Mesenchymal stem cell (in vitro differentiated cells and primary cell): ENCODE data around the gene RFPL2.
"Not testable (repeated sequence)": the region's sequence is repeated elsewhere in the genome, so short reads cannot be mapped to it uniquely, and the experiment has no call there.

Experiments used
- DNase-seq: peaks from one replicate; pipeline ENCODE4 v3.0.0-alpha.2; 2013
- H2AFZ ChIP-seq: one replicate; pipeline ENCODE4 v1.6.1; 2013; ENCODE audit warnings: low read depth, mild to moderate bottlenecking, control low read depth, inconsistent platforms, low read length, moderate library complexity
- H2AK5ac ChIP-seq: 2 replicates; pipeline ENCODE4 v1.6.1; 2013; ENCODE audit warnings: low read length, moderate library complexity, mild to moderate bottlenecking, inconsistent platforms; ENCODE audit not compliant: severe bottlenecking
- H2BK120ac ChIP-seq: one replicate; pipeline ENCODE4 v1.6.1; 2013; ENCODE audit warnings: low read depth, mild to moderate bottlenecking, inconsistent platforms, low read length, moderate library complexity
- H2BK12ac ChIP-seq, 2 experiments: one replicate each; pipeline ENCODE4 v1.6.1; 2013; ENCODE audit warnings: inconsistent platforms in 2 of 2, low read length in 2 of 2, mild to moderate bottlenecking in 2 of 2, moderate library complexity in 2 of 2, control low read depth in 1 of 2
- H2BK15ac ChIP-seq: one replicate; pipeline ENCODE4 v1.6.1; 2013; ENCODE audit warnings: mild to moderate bottlenecking, low read depth, inconsistent platforms; ENCODE audit not compliant: poor library complexity, severe bottlenecking
- H2BK5ac ChIP-seq: 2 replicates; pipeline ENCODE4 v1.6.1; 2013; ENCODE audit warnings: low read depth, mild to moderate bottlenecking, low read length, control low read depth, inconsistent platforms; ENCODE audit not compliant: poor library complexity, severe bottlenecking
- H3K14ac ChIP-seq, 2 experiments: one replicate each; pipeline ENCODE4 v1.6.1; 2013; ENCODE audit warnings: inconsistent platforms in 2 of 2, low read length in 2 of 2, control low read depth in 1 of 2, mild to moderate bottlenecking in 1 of 2, moderate library complexity in 1 of 2
- H3K18ac ChIP-seq, 2 experiments: one replicate each; pipeline ENCODE4 v1.6.1; 2013; ENCODE audit warnings: inconsistent platforms in 2 of 2, low read length in 2 of 2, control low read depth in 1 of 2, low read depth in 1 of 2, mild to moderate bottlenecking in 1 of 2
- H3K23ac ChIP-seq, 2 experiments: one replicate each; pipeline ENCODE4 v1.6.1; 2013; ENCODE audit warnings: inconsistent platforms in 2 of 2, low read length in 2 of 2, mild to moderate bottlenecking in 2 of 2, moderate library complexity in 2 of 2, control low read depth in 1 of 2
- H3K27ac ChIP-seq: 2 replicates; pipeline ENCODE4 v1.5.1; 2013; ENCODE audit warnings: mild to moderate bottlenecking, moderate library complexity, low read length, control low read depth, inconsistent platforms; ENCODE audit not compliant: poor library complexity, severe bottlenecking
- H3K27me3 ChIP-seq, 2 experiments: 2 replicates each; pipeline versions ENCODE4 v1.6.1 to v1.7.0; 2013; ENCODE audit warnings: low read length in 2 of 2, mild to moderate bottlenecking in 2 of 2, moderate library complexity in 2 of 2, control low read depth in 1 of 2, inconsistent platforms in 1 of 2; ENCODE audit not compliant: control insufficient read depth in 1 of 2, insufficient read depth in 1 of 2
- H3K36me3 ChIP-seq, 2 experiments: 2 replicates each; pipeline versions ENCODE4 v1.6.1 to v1.7.0; 2013; ENCODE audit warnings: low read length in 2 of 2, control low read depth in 1 of 2, inconsistent platforms in 1 of 2, low read depth in 1 of 2, mild to moderate bottlenecking in 1 of 2; ENCODE audit not compliant: insufficient read depth in 2 of 2, control insufficient read depth in 1 of 2
- H3K4ac ChIP-seq, 2 experiments: one replicate each; pipeline ENCODE4 v1.6.1; 2013; ENCODE audit warnings: inconsistent platforms in 2 of 2, low read length in 2 of 2, mild to moderate bottlenecking in 2 of 2, moderate library complexity in 2 of 2, control low read depth in 1 of 2, low read depth in 1 of 2
- H3K4me1 ChIP-seq: 2 replicates; pipeline ENCODE4 v1.6.1; 2013; ENCODE audit warnings: low read depth, low read length, control low read depth; ENCODE audit not compliant: control insufficient read depth, insufficient read depth
- H3K4me2 ChIP-seq: 2 replicates; pipeline ENCODE4 v1.6.1; 2013; ENCODE audit warnings: low read length, mild to moderate bottlenecking, inconsistent platforms; ENCODE audit not compliant: poor library complexity, severe bottlenecking
- H3K4me3 ChIP-seq, 2 experiments: 2 replicates each; pipeline versions ENCODE4 v1.5.1 to v1.7.0; 2013; ENCODE audit warnings: low read length in 2 of 2, mild to moderate bottlenecking in 2 of 2, control low read depth in 1 of 2, low read depth in 1 of 2; ENCODE audit not compliant: insufficient read depth in 1 of 2
- H3K79me1 ChIP-seq: replicated peaks from 2 replicates; pipeline ENCODE4 v1.6.1; 2013; ENCODE audit warnings: mild to moderate bottlenecking, control low read depth, low read length, inconsistent platforms; ENCODE audit not compliant: poor library complexity, severe bottlenecking
- H3K9ac ChIP-seq: 2 replicates; pipeline ENCODE4 v1.7.0; 2013; ENCODE audit warnings: mild to moderate bottlenecking, low read length, moderate library complexity
- H3K9me3 ChIP-seq: 2 replicates; pipeline ENCODE4 v1.7.0; 2013; ENCODE audit warnings: mild to moderate bottlenecking, low read length; ENCODE audit not compliant: control insufficient read depth
- H4K8ac ChIP-seq: one replicate; pipeline ENCODE4 v1.6.1; 2013; ENCODE audit warnings: inconsistent platforms, mild to moderate bottlenecking, low read length, moderate library complexity
- H4K91ac ChIP-seq: one replicate; pipeline ENCODE4 v1.6.1; 2013; ENCODE audit warnings: mild to moderate bottlenecking, low read length, inconsistent platforms
- WGBS: methylation state at CpG from one replicate; pipeline ENCODE4 v1.1.7; 2013; ENCODE audit warnings: mixed read lengths; 5-methylcytosine and 5-hydroxymethylcytosine counted together

Gene RFPL2

GRCh38 chr22:32148372-32148771, 56.5 kb downstream of the RFPL2 start:
- H4K91ac ChIP-seq, H2BK15ac ChIP-seq, H3K9ac ChIP-seq, H3K4ac ChIP-seq, H2AK5ac ChIP-seq, H3K23ac ChIP-seq, H3K9me3 ChIP-seq, H2BK12ac ChIP-seq, H3K4me3 ChIP-seq, H2BK5ac ChIP-seq, H2BK120ac ChIP-seq, H3K4me1 ChIP-seq, H3K27me3 ChIP-seq, H3K36me3 ChIP-seq, H3K18ac ChIP-seq, DNase-seq, H3K79me1 ChIP-seq, H3K4me2 ChIP-seq, H2AFZ ChIP-seq, H4K8ac ChIP-seq, H3K14ac ChIP-seq, H3K27ac ChIP-seq: not testable (repeated sequence)
- 89% methylated on average over 4 of the region's 4 CpGs for WGBS

- H3K79me1 ChIP-seq, H3K4ac ChIP-seq, H3K18ac ChIP-seq, H2BK12ac ChIP-seq, H2BK15ac ChIP-seq, DNase-seq, H3K4me2 ChIP-seq, H3K23ac ChIP-seq, H3K27ac ChIP-seq, H4K91ac ChIP-seq, H3K4me3 ChIP-seq, H4K8ac ChIP-seq, H3K14ac ChIP-seq, H2BK120ac ChIP-seq, H3K4me1 ChIP-seq, H3K36me3 ChIP-seq, H2AK5ac ChIP-seq, H2BK5ac ChIP-seq, H3K9me3 ChIP-seq, H3K9ac ChIP-seq, H2AFZ ChIP-seq: not testable (repeated sequence)
- peaks cover 8 to 14% of the 10 kb centered on the region in 2 experiments for H3K27me3 ChIP-seq
- WGBS: 96% methylated on average over 8 of the region's 8 CpGs
Observed at GRCh38 chr22:32147128-32147527, 57.7 kb downstream of the RFPL2 start.

- H3K4me3 ChIP-seq: no peak overlapping the region
Observed at GRCh38 chr22:32144496-32145274, 60.2 kb downstream of the RFPL2 start.

GRCh38 chr22:32142600-32142999, 62.3 kb downstream of the RFPL2 start:
- H3K14ac ChIP-seq: no peak overlapping the region
- H3K18ac ChIP-seq: no peak overlapping the region
- no peak overlapping the region for H2BK5ac ChIP-seq
- H3K9me3 ChIP-seq: no peaks in the 10 kb centered on the region
- H3K23ac ChIP-seq: no peak overlapping the region
- peaks cover 11 to 26% of the 10 kb centered on the region in 2 experiments for H3K27me3 ChIP-seq
- no peak overlapping the region for H2BK15ac ChIP-seq
- DNase-seq: no peak
- no peak overlapping the region for H2BK12ac ChIP-seq
- H4K91ac ChIP-seq: no peak overlapping the region
- no peak overlapping the region for H3K4me3 ChIP-seq
- no peak overlapping the region for H2AFZ ChIP-seq
- H3K27ac ChIP-seq: no peak overlapping the region
- H3K4me1 ChIP-seq: no peaks in the 10 kb centered on the region
- no peak overlapping the region for H3K4ac ChIP-seq
- no peak overlapping the region for H3K4me2 ChIP-seq
- no peaks in the 10 kb centered on the region for H3K79me1 ChIP-seq
- H4K8ac ChIP-seq: no peak overlapping the region
- no peak overlapping the region for H2AK5ac ChIP-seq
- no peak overlapping the region for H2BK120ac ChIP-seq
- H3K36me3 ChIP-seq: no peaks in the 10 kb centered on the region
- no peak overlapping the region for H3K9ac ChIP-seq

More at GRCh38 chr22:32144496-32145274, 60.2 kb downstream of the RFPL2 start:
- Histone ChIP-seq H3K4me2 (no peak overlapping the region), H2AK5ac (no peak overlapping the region), H3K79me1 (no peaks in the 10 kb centered on the region), H3K4ac (no peak overlapping the region), H3K9me3 (no peaks in the 10 kb centered on the region), H2BK5ac (no peak overlapping the region), H3K27me3 (peaks cover 11 to 20% of the 10 kb centered on the region in 2 experiments), H3K27ac (no peak overlapping the region), H3K23ac (no peak overlapping the region), H3K9ac (no peak overlapping the region), H2AFZ (no peak overlapping the region), H4K8ac (no peak overlapping the region), H2BK15ac (no peak overlapping the region), H3K18ac (no peak overlapping the region), H3K14ac (no peak overlapping the region), H2BK120ac (no peak overlapping the region), H3K4me1 (no peaks in the 10 kb centered on the region), H3K36me3 (no peaks in the 10 kb centered on the region), H2BK12ac (no peak overlapping the region), H4K91ac (no peak overlapping the region)
- WGBS: 93% methylated on average over 3 of the region's 6 CpGs
- DNase-seq: no peak
